Measurements from ENCODE around the gene MNS1.
A peak's percentile ranks its signal among the peaks of the same experiment; 100 is the strongest.
"Not testable (repeated sequence)": the region's sequence is repeated elsewhere in the genome, so short reads cannot be mapped to it uniquely, and the experiment has no call there.

The MNS1 gene

DNA sequence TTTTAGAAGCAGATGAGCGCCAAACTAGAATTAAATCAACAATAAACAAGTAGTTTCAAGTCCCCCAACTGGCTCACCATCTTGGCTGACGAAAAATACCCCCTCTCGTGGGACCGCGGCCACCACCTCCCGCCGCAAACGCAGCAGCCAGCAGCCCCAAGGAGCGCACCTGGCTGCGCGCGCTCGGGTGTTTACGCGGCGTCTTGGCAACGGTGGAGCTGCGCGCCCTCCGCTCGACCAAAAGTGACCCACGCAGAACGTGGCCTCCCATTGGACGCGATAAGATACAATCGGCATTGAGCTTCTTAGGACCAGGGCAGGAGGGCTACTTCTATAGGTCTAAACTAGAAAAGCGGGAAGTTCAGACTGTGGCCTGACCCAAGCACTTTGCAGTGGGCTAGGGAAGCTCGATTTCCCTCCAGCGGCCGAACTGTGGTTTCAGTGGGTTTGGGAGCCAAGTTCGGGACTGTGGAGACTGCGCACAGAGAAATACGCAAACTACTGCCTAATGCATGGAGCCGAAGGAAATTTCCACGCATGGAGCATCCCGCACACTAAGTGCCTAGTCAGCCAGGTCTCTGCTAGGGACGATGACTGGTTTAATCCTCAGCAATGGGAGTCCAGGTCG lies at the start of gene MNS1:
Gene MNS1, minus strand, starts transcription at position 245 of the 628 bp plus-strand sequence. Its CDS starts 165 bp downstream, at position 80.
- peak; percentile 98 for DNase-seq

DNA sequence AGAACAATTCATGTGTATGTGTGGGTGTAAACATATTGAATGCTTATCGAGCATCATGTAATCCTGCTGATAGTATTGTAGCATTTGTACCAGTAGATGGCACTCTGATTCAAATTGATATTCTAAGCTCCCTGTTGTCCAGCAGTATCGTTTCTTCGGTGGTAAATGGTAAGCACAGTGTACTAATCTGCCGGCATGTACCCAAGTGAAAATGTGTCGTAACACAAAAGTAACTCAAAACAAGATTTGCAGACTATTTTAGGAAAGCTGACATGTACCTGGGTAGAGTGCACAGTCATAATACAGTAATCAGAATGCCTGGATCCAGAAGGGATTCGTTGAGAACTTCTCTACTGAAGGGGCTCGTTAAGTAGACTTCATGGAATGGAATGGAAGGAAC lies 31.7 kb upstream of the MNS1 start:
- DNase-seq, result peak; percentile 51

DNA sequence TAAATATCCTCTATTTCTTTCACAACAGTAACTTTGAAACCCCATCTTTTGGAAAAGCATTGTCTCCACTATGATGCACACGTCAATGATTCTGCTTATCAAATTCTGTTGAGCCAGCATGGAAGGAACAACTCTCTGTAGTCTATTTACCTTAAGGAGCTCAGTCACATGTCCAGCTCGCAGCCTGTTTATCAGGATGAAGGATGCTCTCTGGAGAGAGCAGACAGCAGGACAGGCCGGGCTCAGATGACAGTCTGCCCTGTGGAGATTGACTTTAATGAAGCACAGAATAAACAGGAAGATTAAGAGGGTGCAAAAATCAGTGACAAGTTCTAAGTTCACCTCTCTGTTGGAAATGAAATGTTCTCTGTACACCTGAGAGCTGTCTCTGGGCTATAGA lies 30.6 kb upstream of the MNS1 start:
- no peak for DNase-seq

GRCh38 chr15:56495053-56495452 lies 30.1 kb upstream of the MNS1 start:
- DNase-seq, result no peak

GRCh38 chr15:56492791-56493555 lies 28.0 kb upstream of the MNS1 start:
- no peak for DNase-seq

DNA sequence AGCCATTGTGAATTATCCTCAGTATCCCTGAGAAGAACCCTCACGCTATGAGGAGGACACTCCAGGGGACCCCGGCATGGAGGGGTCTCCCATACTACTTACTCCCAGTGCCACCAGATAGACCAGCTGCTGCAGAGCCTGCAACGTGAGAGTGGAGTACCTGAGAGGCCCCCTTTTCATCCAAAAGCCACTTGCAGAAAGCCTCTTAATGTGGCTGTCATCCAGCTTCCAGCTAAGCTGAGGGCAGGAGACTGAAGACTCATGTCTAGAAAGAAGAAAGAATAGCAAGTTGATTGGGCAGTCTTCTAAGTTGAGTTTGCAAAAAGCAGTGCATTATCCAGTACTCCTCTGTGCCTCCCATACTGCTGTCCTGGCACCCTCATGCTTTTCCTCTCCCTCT lies 27.3 kb upstream of the MNS1 start:
- DNase-seq, result no peak

- DNase-seq, result peak; percentile 30
Measured at GRCh38 chr15:56491110-56491722, 26.3 kb upstream of the MNS1 start.

- no peak for DNase-seq
Measured at GRCh38 chr15:56490461-56490860, 25.5 kb upstream of the MNS1 start.

GRCh38 chr15:56486206-56486605 lies 21.3 kb upstream of the MNS1 start:
- not testable (repeated sequence) for DNase-seq

GRCh38 chr15:56485426-56485825 lies 20.5 kb upstream of the MNS1 start:
- DNase-seq, result not testable (repeated sequence)

GRCh38 chr15:56484287-56484686 lies 19.4 kb upstream of the MNS1 start:
- no peak for DNase-seq

GRCh38 chr15:56475351-56475750 lies 10.4 kb upstream of the MNS1 start:
- no peak for DNase-seq

GRCh38 chr15:56473017-56473416 lies 8.1 kb upstream of the MNS1 start:
- DNase-seq, result no peak

- no peak for DNase-seq
Measured at GRCh38 chr15:56472278-56472677, 7.3 kb upstream of the MNS1 start.

DNA sequence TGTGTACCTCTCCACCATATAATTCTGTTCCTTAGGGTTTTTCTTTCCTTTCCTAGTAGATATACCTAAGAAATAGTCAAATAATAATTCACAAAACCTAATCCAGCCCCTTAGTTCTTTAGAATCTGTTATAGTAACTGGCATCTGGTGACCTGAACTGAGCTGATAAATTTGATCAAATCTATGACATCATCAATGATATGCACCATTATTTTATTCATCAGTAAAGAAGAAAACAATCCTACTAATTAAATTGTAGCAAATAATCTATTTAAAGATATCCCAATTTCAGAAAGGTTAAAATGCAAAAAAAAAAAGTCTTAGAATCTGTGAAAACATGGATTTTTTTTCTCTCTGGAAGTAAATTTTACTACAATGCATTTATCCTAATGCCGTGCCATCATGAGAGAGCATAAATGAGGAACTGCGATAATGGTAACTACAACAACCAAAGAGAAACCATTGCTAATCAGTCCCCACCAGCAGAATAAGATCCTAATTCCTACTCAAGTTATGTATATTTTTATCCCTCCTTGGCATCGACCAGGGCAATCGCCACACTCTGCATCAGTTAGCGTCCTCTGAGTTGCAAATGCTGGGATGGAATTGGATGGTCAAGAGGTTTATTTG lies 6.6 kb upstream of the MNS1 start:
- no peak for DNase-seq

DNA sequence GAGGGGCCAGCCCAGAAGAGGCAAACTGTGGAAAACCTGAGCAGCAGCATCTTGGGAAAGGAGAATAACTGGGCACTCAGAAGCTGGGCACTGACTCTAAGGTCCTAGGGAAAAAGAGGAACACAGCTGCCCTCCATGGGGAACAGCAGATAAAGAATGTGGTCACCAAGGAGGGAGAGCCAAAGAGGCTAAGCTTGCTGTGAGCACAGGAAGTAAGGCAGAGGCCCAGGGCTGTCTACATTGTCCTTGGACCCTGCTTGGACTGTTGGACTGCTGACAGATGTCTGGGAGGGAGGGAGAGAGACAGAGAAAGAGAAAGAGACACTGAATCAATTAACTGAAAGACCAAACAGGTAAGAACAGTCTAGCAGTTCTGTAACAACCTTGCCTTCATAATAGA lies 4.5 kb upstream of the MNS1 start:
- DNase-seq, result no peak

GRCh38 chr15:56468401-56468800 lies 3.5 kb upstream of the MNS1 start:
- DNase-seq, result no peak

DNA sequence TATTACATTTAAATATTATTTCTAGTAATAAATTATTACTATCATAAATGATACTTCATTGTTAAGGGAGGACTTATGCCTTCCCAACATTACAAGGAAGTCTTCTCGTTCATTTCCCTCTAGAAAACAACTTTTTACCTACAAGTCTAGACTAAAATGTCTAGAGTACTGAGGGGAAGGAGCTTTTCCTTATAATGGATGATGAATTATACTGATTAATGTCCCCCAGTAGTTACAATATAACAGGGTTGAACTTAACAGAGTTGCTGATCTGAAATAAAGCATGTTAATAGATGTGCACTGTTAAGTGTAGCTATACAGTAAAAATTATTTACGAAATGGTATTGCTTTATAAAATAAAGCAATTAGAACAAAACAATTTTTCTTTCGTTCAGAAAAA lies 2.7 kb upstream of the MNS1 start:
- no peak for DNase-seq

DNA sequence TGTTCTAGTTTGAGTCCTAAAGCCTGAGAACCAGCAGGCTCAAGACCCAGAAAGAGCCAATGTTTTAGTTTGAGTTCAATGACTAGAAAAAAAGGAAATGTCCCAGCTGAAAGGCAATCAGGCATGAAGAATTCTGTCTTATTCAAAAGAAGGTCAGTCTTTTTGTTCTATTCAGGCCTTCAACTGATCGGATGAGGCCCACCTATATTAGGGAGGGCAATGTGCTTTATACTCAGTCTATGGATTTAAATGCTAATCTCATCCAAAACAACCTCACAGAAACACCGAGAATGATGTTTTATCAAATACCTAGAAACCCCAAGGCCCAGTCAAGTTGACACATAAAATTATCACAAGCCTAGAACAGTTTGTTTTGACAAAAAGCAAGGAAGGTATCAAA lies 4.0 kb downstream of the MNS1 start:
- DNase-seq, result no peak

- DNase-seq, result no peak
Measured at GRCh38 chr15:56460071-56460470, 4.9 kb downstream of the MNS1 start.

DNA sequence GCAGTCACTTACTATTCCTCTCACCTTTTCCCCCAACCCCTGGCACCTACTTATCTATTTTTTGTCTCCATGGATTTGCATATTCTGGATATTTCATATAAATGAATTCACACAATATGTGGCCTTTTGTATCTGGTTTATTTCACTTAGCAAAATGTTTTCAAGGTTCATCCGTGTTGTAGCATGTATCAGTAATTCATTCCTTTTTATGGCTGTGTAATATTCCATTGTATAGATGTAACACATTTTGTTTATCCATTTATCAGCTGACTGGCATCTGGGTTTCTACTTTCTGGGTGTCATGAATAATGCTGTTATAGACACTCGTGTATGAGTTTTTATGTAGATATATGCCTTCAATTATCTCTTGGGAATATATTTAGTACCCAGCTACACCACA lies 5.8 kb downstream of the MNS1 start:
- DNase-seq, result no peak

GRCh38 chr15:56456229-56456628 lies 8.7 kb downstream of the MNS1 start:
- no peak for DNase-seq

DNA sequence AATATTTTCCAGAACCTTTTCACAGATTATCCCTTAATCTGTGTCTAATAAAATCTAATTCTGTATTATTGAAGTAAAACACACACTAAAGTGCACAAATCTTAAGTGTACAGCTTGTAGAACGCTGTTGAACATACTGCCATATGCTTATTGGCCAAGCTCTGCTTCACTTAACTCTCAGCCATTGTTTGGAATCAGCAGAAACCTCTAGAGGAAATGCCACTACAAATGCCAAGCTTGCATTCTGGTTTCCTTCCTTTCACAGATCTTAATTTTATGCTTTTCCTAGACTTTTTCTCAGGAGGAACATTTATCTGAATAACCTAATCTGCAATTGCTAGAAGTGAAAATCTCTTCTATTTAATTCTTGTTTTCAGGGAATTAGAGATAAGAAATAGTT lies 10.1 kb downstream of the MNS1 start:
- no peak for DNase-seq

GRCh38 chr15:56445746-56446145 lies 19.2 kb downstream of the MNS1 start:
- DNase-seq, result no peak

Data from NCI-H1417 treated with DMSO at 0.1 percent for 48 hours (cell line).